WTC11 (cell line): ENCODE measurements around the gene AKAP3. TPM values are rescaled to one million over a fixed set of nuclear protein-coding genes. Genes with fewer than 3 reads are reported as not detected.

Source experiments
- ATAC-seq: fragments of 200-7000 bp; cut with Tn5 transposase; 2 replicates; pipeline ENCODE4 v1.10.0; 2021; ENCODE audit warnings: mild to moderate bottlenecking, moderate library complexity
- CTCF ChIA-PET: fragments of 300-600 bp; sonication (Branson Sonifier 250); formaldehyde crosslinking; loops from one replicate; lab custom pipeline; 2021; ENCODE audit warnings: antibody characterized with exemption; lab: Charles Lee
- POLR2A ChIA-PET: fragments of 350-600 bp; sonication (Branson Sonifier 250); formaldehyde crosslinking; loops from one replicate; lab custom pipeline; 2021; ENCODE audit warnings: antibody characterized with exemption; lab: Charles Lee
- DNase-seq: peaks from one replicate; pipeline ENCODE4 v3.0.0; 2021; ENCODE audit warnings: low spot score
- H3K27ac Mint-ChIP-seq: 2 replicates; pipeline ENCODE4 v1.8.0; 2021; ENCODE audit warnings: mixed read lengths
- H3K27me3 Mint-ChIP-seq: 2 replicates; pipeline ENCODE4 v1.8.0; 2021; ENCODE audit warnings: low read depth, mild to moderate bottlenecking, moderate library complexity, mixed read lengths
- H3K36me3 Mint-ChIP-seq: 2 replicates; pipeline ENCODE4 v1.8.0; 2021; ENCODE audit warnings: mixed read lengths
- H3K4me1 Mint-ChIP-seq: 2 replicates; pipeline ENCODE4 v1.8.0; 2022; ENCODE audit warnings: mixed read lengths
- H3K4me3 Mint-ChIP-seq: 2 replicates; pipeline ENCODE4 v1.8.0; 2021; ENCODE audit warnings: mild to moderate bottlenecking, moderate library complexity, mixed read lengths
- H3K9me3 Mint-ChIP-seq: 2 replicates; pipeline ENCODE4 v1.8.0; 2021; ENCODE audit warnings: mixed read lengths
- ATF2 ChIP-seq: sonication (generic); formaldehyde crosslinking; IDR thresholded peaks from 2 replicates; pipeline ENCODE4 v1.8.1; 2022; ENCODE audit warnings: low read depth, missing genetic modification reagents, borderline replicate concordance
- CBFB ChIP-seq: sonication (generic); formaldehyde crosslinking; IDR thresholded peaks from 2 replicates; pipeline ENCODE4 v1.8.1; 2022; ENCODE audit warnings: mild to moderate bottlenecking, low read depth, missing genetic modification reagents
- E2F4 ChIP-seq: sonication (generic); formaldehyde crosslinking; IDR thresholded peaks from 2 replicates; pipeline ENCODE4 v1.8.1; 2022; ENCODE audit warnings: low read depth, mild to moderate bottlenecking, moderate library complexity, missing genetic modification reagents, borderline replicate concordance
- ETV6 ChIP-seq: sonication (generic); formaldehyde crosslinking; IDR thresholded peaks from 2 replicates; pipeline ENCODE4 v1.8.1; 2022; ENCODE audit warnings: mild to moderate bottlenecking, missing genetic modification reagents
- MLX ChIP-seq: sonication (generic); formaldehyde crosslinking; IDR thresholded peaks from 2 replicates; pipeline ENCODE4 v1.8.1; 2023; ENCODE audit warnings: mild to moderate bottlenecking, missing genetic modification reagents, moderate library complexity
- MXD4 ChIP-seq: fragments of 250-450 bp; sonication (Bioruptor Pico); IDR thresholded peaks from 2 replicates; pipeline ENCODE4 v1.8.0; 2021; ENCODE audit warnings: mild to moderate bottlenecking, moderate library complexity, borderline replicate concordance
- NR3C1 ChIP-seq: sonication (generic); formaldehyde crosslinking; conservative IDR thresholded peaks from 2 replicates; pipeline ENCODE4 v1.8.1; 2023; ENCODE audit warnings: low read depth, mild to moderate bottlenecking, missing genetic modification reagents
- PRDM15 ChIP-seq: sonication (generic); formaldehyde crosslinking; IDR thresholded peaks from 2 replicates; pipeline ENCODE4 v1.8.0; 2022; ENCODE audit warnings: missing genetic modification reagents
- SMAD4 ChIP-seq: sonication (generic); formaldehyde crosslinking; IDR thresholded peaks from 2 replicates; pipeline ENCODE4 v1.8.0; 2022; ENCODE audit warnings: mild to moderate bottlenecking, missing genetic modification reagents
- TEAD4 ChIP-seq: sonication (generic); formaldehyde crosslinking; IDR thresholded peaks from 2 replicates; pipeline ENCODE4 v1.8.0; 2022; ENCODE audit warnings: mild to moderate bottlenecking, missing genetic modification reagents
- ZNF423 ChIP-seq: fragments of 250-450 bp; sonication (Bioruptor Pico); IDR thresholded peaks from 2 replicates; pipeline ENCODE4 v2.1.2; 2022; ENCODE audit warnings: mild to moderate bottlenecking, moderate library complexity
- ZNF512 ChIP-seq: sonication (generic); formaldehyde crosslinking; IDR thresholded peaks from 2 replicates; pipeline ENCODE4 v1.8.1; 2022; ENCODE audit warnings: missing genetic modification reagents, borderline replicate concordance
- ZNF532 ChIP-seq: fragments of 250-450 bp; sonication (Bioruptor Pico); IDR thresholded peaks from 2 replicates; pipeline ENCODE4 v1.9.0; 2021; ENCODE audit warnings: mild to moderate bottlenecking, borderline replicate concordance
- total RNA-seq: library from RNA; stranded (reverse); gene quantifications from 3 replicates; pipeline ENCODE4 v1.2.3, GENCODE V29; 2021

AKAP3 gene
- total RNA-seq, 1 experiment from 2014 or later, result 1.9 TPM

- ChIA-PET POLR2A (no interaction called here), CTCF (interaction anchor here (1.9 kb wide), 1 partner anchor 40 kb away, joined by 7 read pairs; no protein-coding TSS in a partner anchor)
- TF ChIP-seq ETV6 (CRISPR knock-in tag) (no peak), ATF2 (CRISPR knock-in tag) (no peak), ZNF423 (CRISPR knock-in tag) (no peak), TEAD4 (CRISPR knock-in tag) (no peak), E2F4 (CRISPR knock-in tag) (no peak), NR3C1 (no peak), CBFB (no peak), ZNF512 (CRISPR knock-in tag) (no peak)
- peaks cover 19% of the 10 kb centered on the region for H3K4me1 Mint-ChIP-seq
- no peak overlapping the region for H3K27ac Mint-ChIP-seq
- H3K9me3 Mint-ChIP-seq, result peaks cover 3% of the 10 kb centered on the region; the same call in 1 of the 2 replicates
- no peaks in the 10 kb centered on the region for H3K36me3 Mint-ChIP-seq
- ATAC-seq, result no peak
- no peak for DNase-seq
- H3K27me3 Mint-ChIP-seq, result peaks cover 3% of the 10 kb centered on the region; the same call in 1 of the 2 replicates
- H3K4me3 Mint-ChIP-seq, result no peak overlapping the region
These were observed 3.8 kb downstream of the AKAP3 start for GRCh38 chr12:4645023-4645422.

- Mint-ChIP-seq H3K4me3 (no peak overlapping the region), H3K27ac (no peak overlapping the region), H3K36me3 (no peaks in the 10 kb centered on the region), H3K4me1 (peaks cover 13% of the 10 kb centered on the region), H3K27me3 (peaks cover 3% of the 10 kb centered on the region; the same call in 1 of the 2 replicates), H3K9me3 (peaks cover 3% of the 10 kb centered on the region; the same call in 1 of the 2 replicates)
- CTCF ChIA-PET, result interaction anchor here (1.9 kb wide), 1 partner anchor 39 kb away, joined by 7 read pairs; no protein-coding TSS in a partner anchor
- POLR2A ChIA-PET, result no interaction called here
- TF ChIP-seq CBFB (no peak), ZNF423 (CRISPR knock-in tag) (no peak), MXD4 (CRISPR knock-in tag) (no peak), ZNF532 (CRISPR knock-in tag) (no peak), PRDM15 (CRISPR knock-in tag) (no peak), MLX (CRISPR knock-in tag) (no peak), SMAD4 (no peak)
- ATAC-seq (no peak), DNase-seq (no peak)
These were observed 5.1 kb downstream of the AKAP3 start for GRCh38 chr12:4643747-4644146.
